ENCODE measurements around the gene TENM3.

TENM3 gene

GRCh38 chr4:182643801-182644682 is 400.8 kb downstream of the TENM3 start:
- no peak for TF ChIP-seq ZNF274 (IDR thresholded peaks at IDR 0.05; ENCODE audit: low read depth, low read length)
- H3K4me3 ChIP-seq (ENCODE audit: low read length): no peak overlapping the region

GRCh38 chr4:182644683-182645050 is 401.5 kb downstream of the TENM3 start:
- no peak overlapping the region for H3K4me3 ChIP-seq (ENCODE audit: low read length)
- no peak for TF ChIP-seq ZNF274 (IDR thresholded peaks at IDR 0.05; ENCODE audit: low read depth, low read length)

GRCh38 chr4:182645511-182645910 is 402.3 kb downstream of the TENM3 start:
- no peak overlapping the region for H3K4me3 ChIP-seq (ENCODE audit: low read length)
- no peak for TF ChIP-seq ZNF274 (IDR thresholded peaks at IDR 0.05; ENCODE audit: low read depth, low read length)

- no peak for TF ChIP-seq ZNF274 (IDR thresholded peaks at IDR 0.05; ENCODE audit: low read depth, low read length)
- H3K4me3 ChIP-seq (ENCODE audit: low read length): no peak overlapping the region
These were observed 404.6 kb downstream of the TENM3 start for GRCh38 chr4:182647646-182648300.

GRCh38 chr4:182648766-182649165 is 405.6 kb downstream of the TENM3 start:
- no peak for TF ChIP-seq ZNF274 (IDR thresholded peaks at IDR 0.05; ENCODE audit: low read depth, low read length)
- no peak overlapping the region for H3K4me3 ChIP-seq (ENCODE audit: low read length)

- no peak overlapping the region for H3K4me3 ChIP-seq (ENCODE audit: low read length)
- TF ChIP-seq ZNF274 (IDR thresholded peaks at IDR 0.05; ENCODE audit: low read depth, low read length): no peak
These were observed 406.7 kb downstream of the TENM3 start for GRCh38 chr4:182649698-182650477.

- no peak for TF ChIP-seq ZNF274 (IDR thresholded peaks at IDR 0.05; ENCODE audit: low read depth, low read length)
- H3K4me3 ChIP-seq (ENCODE audit: low read length): no peak overlapping the region
These were observed 410.4 kb downstream of the TENM3 start for GRCh38 chr4:182653596-182653995.

GRCh38 chr4:182655340-182655739 is 412.1 kb downstream of the TENM3 start:
- no peak for TF ChIP-seq ZNF274 (IDR thresholded peaks at IDR 0.05; ENCODE audit: low read depth, low read length)
- no peak overlapping the region for H3K4me3 ChIP-seq (ENCODE audit: low read length)

GRCh38 chr4:182662551-182662950 is 419.3 kb downstream of the TENM3 start:
- H3K4me3 ChIP-seq (ENCODE audit: low read length): no peak overlapping the region
- TF ChIP-seq ZNF274 (IDR thresholded peaks at IDR 0.05; ENCODE audit: low read depth, low read length): no peak

GRCh38 chr4:182671231-182671630 is 428.0 kb downstream of the TENM3 start:
- no peak overlapping the region for H3K4me3 ChIP-seq (ENCODE audit: low read length)
- no peak for TF ChIP-seq ZNF274 (IDR thresholded peaks at IDR 0.05; ENCODE audit: low read depth, low read length)

- H3K4me3 ChIP-seq (ENCODE audit: low read length): no peak overlapping the region
- TF ChIP-seq ZNF274 (IDR thresholded peaks at IDR 0.05; ENCODE audit: low read depth, low read length): no peak
These were observed 428.5 kb downstream of the TENM3 start for GRCh38 chr4:182671749-182672148.

- TF ChIP-seq ZNF274 (IDR thresholded peaks at IDR 0.05; ENCODE audit: low read depth, low read length): no peak
- no peak overlapping the region for H3K4me3 ChIP-seq (ENCODE audit: low read length)
These were observed 435.4 kb downstream of the TENM3 start for GRCh38 chr4:182678590-182678989.

- TF ChIP-seq ZNF274 (IDR thresholded peaks at IDR 0.05; ENCODE audit: low read depth, low read length): no peak
- no peak overlapping the region for H3K4me3 ChIP-seq (ENCODE audit: low read length)
These were observed 436.3 kb downstream of the TENM3 start for GRCh38 chr4:182679533-182679932.

GRCh38 chr4:182680234-182680653 is 437.0 kb downstream of the TENM3 start:
- TF ChIP-seq ZNF274 (IDR thresholded peaks at IDR 0.05; ENCODE audit: low read depth, low read length): no peak
- no peak overlapping the region for H3K4me3 ChIP-seq (ENCODE audit: low read length)
